ENCODE results near the gene ABAT. TPM values are rescaled to one million over a fixed set of nuclear protein-coding genes. Genes with fewer than 3 reads are reported as not detected.

ABAT gene
- total RNA-seq, 4 donors from 2014 or later: 2.0 to 8.5 (median 5.9) TPM

- Histone ChIP-seq H3K4me1 (no peaks in the 10 kb centered on the region), H3K27me3 (no peaks in the 10 kb centered on the region), H3K9me3 (no peaks in the 10 kb centered on the region), H3K4me3 (no peak overlapping the region), H3K36me3 (no peaks in the 10 kb centered on the region), H3K27ac (no peak overlapping the region)
- WGBS: 43% methylated on average over 4 of the region's 4 CpGs
- DNase-seq (ENCODE audit: low spot score in 2 of 2): no peak
- no peak for TF ChIP-seq CTCF (IDR thresholded peaks at IDR 0.05)
- no peak for TF ChIP-seq EP300 (IDR thresholded peaks at IDR 0.05)
- no peak for TF ChIP-seq POLR2AphosphoS5 (IDR thresholded peaks at IDR 0.05)
- TF ChIP-seq POLR2A (IDR thresholded peaks at IDR 0.05): no peak
Observed at GRCh38 chr16:8708536-8708935, 34.1 kb downstream of the ABAT start.

DNA sequence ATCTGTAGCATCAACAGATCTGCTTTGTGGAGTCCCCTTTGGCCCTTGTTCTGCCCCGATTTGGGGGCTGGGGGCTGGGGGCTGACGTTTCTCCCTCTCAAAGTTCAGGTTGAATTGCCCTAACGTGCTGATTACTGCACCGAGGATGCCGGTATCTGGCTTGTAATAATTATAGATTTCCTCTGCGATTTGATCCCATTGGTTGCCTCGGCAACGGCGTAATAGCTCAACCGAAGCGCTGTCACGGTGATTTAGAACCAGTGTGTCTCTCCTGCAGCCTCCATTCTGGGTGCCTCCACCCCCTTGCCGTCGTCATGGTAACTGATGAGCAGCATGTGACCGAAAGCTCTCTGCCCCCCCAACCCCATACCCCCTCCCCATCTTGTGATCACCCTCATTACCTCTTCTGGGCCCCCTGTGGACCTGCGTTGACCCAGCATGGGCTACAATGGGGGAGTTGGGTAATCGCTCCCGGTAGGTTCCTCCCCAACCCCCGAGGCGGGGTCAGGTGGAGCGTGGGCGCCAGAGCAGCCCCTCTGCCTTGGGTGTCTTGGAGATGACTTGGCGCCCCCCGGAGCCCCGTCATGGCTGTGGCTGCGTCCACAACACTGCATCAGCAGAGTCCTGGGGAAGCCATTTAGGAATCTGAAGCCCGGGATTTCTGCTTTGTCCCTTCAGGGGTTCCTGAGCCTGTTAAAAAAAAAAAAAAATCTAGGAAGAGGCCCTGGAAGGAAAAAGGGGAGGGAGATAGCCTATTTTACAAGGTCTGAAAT is 38.4 kb downstream of the ABAT start:
- Histone ChIP-seq H3K27me3 (no peaks in the 10 kb centered on the region), H3K27ac (no peak overlapping the region), H3K9me3 (no peaks in the 10 kb centered on the region), H3K36me3 (no peaks in the 10 kb centered on the region), H3K4me1 (no peaks in the 10 kb centered on the region), H3K4me3 (no peak overlapping the region)
- no peak for DNase-seq (ENCODE audit: low spot score in 2 of 2)
- TF ChIP-seq CTCF (IDR thresholded peaks at IDR 0.05) (no peak), POLR2AphosphoS5 (IDR thresholded peaks at IDR 0.05) (no peak), POLR2A (IDR thresholded peaks at IDR 0.05) (no peak), EP300 (IDR thresholded peaks at IDR 0.05) (no peak)
- 28% methylated on average over 24 of the region's 27 CpGs for WGBS

- no peaks in the 10 kb centered on the region for H3K4me1 ChIP-seq
- no peaks in the 10 kb centered on the region for H3K27me3 ChIP-seq
- no peak overlapping the region for H3K4me3 ChIP-seq
- WGBS: 91% methylated on average over 10 of the region's 10 CpGs
- no peak for DNase-seq (ENCODE audit: low spot score in 2 of 2)
- TF ChIP-seq POLR2AphosphoS5 (IDR thresholded peaks at IDR 0.05): no peak
- no peak for TF ChIP-seq EP300 (IDR thresholded peaks at IDR 0.05)
- no peak for TF ChIP-seq CTCF (IDR thresholded peaks at IDR 0.05)
- no peak for TF ChIP-seq POLR2A (IDR thresholded peaks at IDR 0.05)
- H3K9me3 ChIP-seq: no peaks in the 10 kb centered on the region
- H3K36me3 ChIP-seq: no peaks in the 10 kb centered on the region
- H3K27ac ChIP-seq: no peak overlapping the region
Observed at GRCh38 chr16:8713635-8714172, 39.3 kb downstream of the ABAT start.

GRCh38 chr16:8714174-8714573 is 39.8 kb downstream of the ABAT start:
- no peaks in the 10 kb centered on the region for H3K9me3 ChIP-seq
- H3K27me3 ChIP-seq: no peaks in the 10 kb centered on the region
- DNase-seq (ENCODE audit: low spot score in 2 of 2): no peak
- no peaks in the 10 kb centered on the region for H3K4me1 ChIP-seq
- H3K27ac ChIP-seq: no peak overlapping the region
- no peaks in the 10 kb centered on the region for H3K36me3 ChIP-seq
- 93% methylated on average over 7 of the region's 7 CpGs for WGBS
- no peak overlapping the region for H3K4me3 ChIP-seq
- TF ChIP-seq POLR2AphosphoS5 (IDR thresholded peaks at IDR 0.05) (no peak), CTCF (IDR thresholded peaks at IDR 0.05) (no peak), EP300 (IDR thresholded peaks at IDR 0.05) (no peak), POLR2A (IDR thresholded peaks at IDR 0.05) (no peak)

DNA sequence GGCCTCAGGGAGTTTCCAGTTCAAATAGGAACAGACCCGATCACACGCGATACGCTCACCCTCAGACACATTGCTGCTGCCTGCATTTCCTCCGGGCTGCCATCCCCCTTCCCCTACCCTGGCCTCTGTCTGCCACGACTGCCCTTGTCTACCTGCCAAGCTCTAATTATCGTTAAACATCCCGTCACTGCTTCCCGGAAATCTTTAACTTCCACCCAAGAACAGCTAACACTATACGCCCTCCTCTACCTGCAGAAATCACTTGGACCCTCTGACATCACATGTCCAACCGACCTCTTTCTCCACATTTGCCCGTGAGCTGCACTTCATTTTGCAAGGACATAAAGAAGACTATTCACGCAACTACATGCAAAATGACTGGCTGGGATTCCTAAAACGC is 40.4 kb downstream of the ABAT start:
- no peak for DNase-seq (ENCODE audit: low spot score in 2 of 2)
- H3K27ac ChIP-seq: no peak overlapping the region
- WGBS: 75% methylated on average over 14 of the region's 14 CpGs
- H3K36me3 ChIP-seq: no peaks in the 10 kb centered on the region
- no peaks in the 10 kb centered on the region for H3K27me3 ChIP-seq
- H3K4me1 ChIP-seq: no peaks in the 10 kb centered on the region
- TF ChIP-seq POLR2AphosphoS5 (IDR thresholded peaks at IDR 0.05): no peak
- no peak overlapping the region for H3K4me3 ChIP-seq
- H3K9me3 ChIP-seq: no peaks in the 10 kb centered on the region
